BLaER1 treated with 17β-estradiol and CSF1 and Interleukin-3, amounts not matched to agents 10 nM and 100 nM (cell line): ENCODE measurements around the gene CD248.

Experiments used
- H3K27ac ChIP-seq, 11 experiments: shearing (Covaris generic); formaldehyde crosslinking; 2 replicates each; pipeline ENCODE4 v1.8.1; 2022
- H3K27me3 ChIP-seq, 11 experiments: shearing (Covaris generic); formaldehyde crosslinking; 2 replicates each; pipeline ENCODE4 v1.8.1; 2022
- H3K36me3 ChIP-seq, 11 experiments: shearing (Covaris generic); formaldehyde crosslinking; 2 replicates each; pipeline ENCODE4 v1.8.1; 2022
- H3K4me1 ChIP-seq, 10 experiments: shearing (Covaris generic); formaldehyde crosslinking; 2 replicates each; pipeline ENCODE4 v1.8.1; 2022
- H3K4me2 ChIP-seq, 11 experiments: shearing (Covaris generic); formaldehyde crosslinking; 2 replicates each; pipeline ENCODE4 v1.8.1; 2022
- H3K4me3 ChIP-seq, 10 experiments: shearing (Covaris generic); formaldehyde crosslinking; 2 replicates each; pipeline ENCODE4 v1.8.1; 2022
- H3K9ac ChIP-seq, 11 experiments: shearing (Covaris generic); formaldehyde crosslinking; 2 replicates each; pipeline ENCODE4 v1.8.1; 2022
- H3K9me3 ChIP-seq, 11 experiments: shearing (Covaris generic); formaldehyde crosslinking; replicated peaks in 1 of 11; 2 replicates each; pipeline ENCODE4 v1.8.1; 2022
- H4K20me1 ChIP-seq, 11 experiments: shearing (Covaris generic); formaldehyde crosslinking; 2 replicates each; pipeline ENCODE4 v1.8.1; 2022
- Cebpa-rat ChIP-seq, 11 experiments: shearing (Covaris generic); IDR thresholded peaks; 2 replicates each; pipeline ENCODE4 v1.8.1; 2022

Gene CD248

GRCh38 chr11:66287889-66288670 is 28.8 kb downstream of the CD248 start:
- Histone ChIP-seq H4K20me1 (peaks cover 0 to 78% (median 8%) of the 10 kb centered on the region in 11 experiments; a peak in 16 of 22 replicates), H3K27ac (peak overlapping the region; percentile 75 to 90 (median 83)), H3K9me3 (peaks cover 0 to 5% (median 0%) of the 10 kb centered on the region in 11 experiments; a peak in 1 of 22 replicates), H3K27me3 (peaks cover 28 to 36% (median 32%) of the 10 kb centered on the region in 11 experiments), H3K4me1 (peaks cover 33 to 48% (median 38%) of the 10 kb centered on the region in 10 experiments), H3K9ac (peak overlapping the region; percentile 83 to 93 (median 89)), H3K4me2 (peak overlapping the region; percentile 87 to 100 (median 97)), H3K4me3 (peak overlapping the region; percentile 70 to 92 (median 86)), H3K36me3 (peaks cover 0 to 30% (median 14%) of the 10 kb centered on the region in 11 experiments; a peak in 14 of 22 replicates)
- no peak for TF ChIP-seq Cebpa-rat (IDR thresholded peaks at IDR 0.05)

DNA sequence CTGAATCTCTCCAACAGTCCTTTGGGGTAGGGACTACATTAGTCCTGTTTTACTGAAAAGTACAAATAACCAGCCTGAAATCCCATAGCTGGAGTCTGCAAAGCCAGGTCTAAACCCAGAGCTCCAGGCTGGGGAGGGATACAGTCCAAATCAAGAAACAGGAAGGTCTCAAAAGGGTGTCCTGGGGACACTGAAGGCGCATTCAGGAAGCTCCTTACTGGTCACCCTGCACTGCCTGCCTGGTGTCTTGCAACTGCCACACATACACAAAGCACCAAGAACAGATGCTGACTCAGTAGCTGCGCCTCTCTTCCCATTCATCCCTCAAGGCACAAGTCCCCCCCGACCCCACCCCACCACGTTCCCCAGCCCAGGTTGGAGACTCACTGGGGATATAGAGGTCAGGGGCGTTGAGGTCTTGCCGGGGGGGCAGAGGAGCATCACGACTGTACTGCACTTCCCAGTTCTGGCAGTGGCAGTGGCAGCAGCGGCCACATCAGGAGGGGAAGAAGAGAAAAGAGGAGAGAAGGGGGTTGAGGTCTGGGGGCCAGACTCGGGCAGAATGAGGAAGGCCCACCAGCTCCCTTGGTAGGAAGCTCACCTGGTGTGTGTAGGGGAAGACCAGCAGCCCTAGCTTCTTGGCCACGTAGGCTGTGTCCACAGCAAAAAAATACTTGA is 29.5 kb downstream of the CD248 start:
- Histone ChIP-seq H3K9me3 (peaks cover 0 to 5% (median 0%) of the 10 kb centered on the region in 11 experiments; a peak in 1 of 22 replicates), H3K4me3 (peak overlapping the region; percentile 70 to 92 (median 86)), H3K36me3 (peaks cover 0 to 30% (median 14%) of the 10 kb centered on the region in 11 experiments; a peak in 14 of 22 replicates), H3K4me1 (peaks cover 39 to 54% (median 43%) of the 10 kb centered on the region in 10 experiments), H3K27me3 (peaks cover 20 to 29% (median 25%) of the 10 kb centered on the region in 11 experiments), H3K9ac (peak overlapping the region in 10 of 11 experiments; percentile 83 to 93 (median 89); a peak in 16 of 22 replicates), H4K20me1 (peaks cover 0 to 77% (median 13%) of the 10 kb centered on the region in 11 experiments; a peak in 16 of 22 replicates), H3K4me2 (peak overlapping the region; percentile 87 to 100 (median 97)), H3K27ac (peak overlapping the region in 3 of 11 experiments; percentile 78 to 85 (median 83); a peak in 6 of 22 replicates)
- TF ChIP-seq Cebpa-rat (IDR thresholded peaks at IDR 0.05), result no peak

DNA sequence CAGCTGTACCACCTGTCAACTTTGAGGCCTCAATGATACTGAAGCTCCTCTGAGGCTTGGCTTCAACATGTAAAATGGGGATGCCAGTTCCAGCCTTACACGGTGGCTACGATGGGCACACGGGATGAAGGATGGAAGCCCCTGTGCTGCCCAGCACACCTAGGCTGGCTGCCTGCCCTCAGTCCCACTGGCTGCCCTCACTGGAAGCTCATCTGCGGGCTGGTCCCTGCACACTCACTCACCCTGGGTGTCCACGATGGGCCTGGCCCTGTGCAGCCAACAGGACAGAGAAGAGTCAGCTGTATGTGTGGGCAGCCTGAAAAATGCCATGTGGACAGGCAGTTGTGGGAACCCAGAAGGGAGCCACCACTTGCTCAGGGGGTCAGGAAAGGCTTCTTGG is 30.1 kb downstream of the CD248 start:
- H3K27me3 ChIP-seq, result peaks cover 14 to 22% (median 18%) of the 10 kb centered on the region in 11 experiments
- no peak for TF ChIP-seq Cebpa-rat (IDR thresholded peaks at IDR 0.05)
- H4K20me1 ChIP-seq, result peaks cover 4 to 75% (median 18%) of the 10 kb centered on the region in 11 experiments; a peak in 19 of 22 replicates
- no peak overlapping the region for H3K27ac ChIP-seq
- peaks cover 0 to 30% (median 14%) of the 10 kb centered on the region in 11 experiments; a peak in 14 of 22 replicates for H3K36me3 ChIP-seq
- peak overlapping the region in 2 of 11 experiments; percentile 2 to 28; a peak in 3 of 22 replicates for H3K9ac ChIP-seq
- peaks cover 0 to 5% (median 0%) of the 10 kb centered on the region in 11 experiments; a peak in 1 of 22 replicates for H3K9me3 ChIP-seq
- no peak overlapping the region for H3K4me3 ChIP-seq
- peak overlapping the region in 7 of 11 experiments; percentile 87 to 100 (median 97); a peak in 10 of 22 replicates for H3K4me2 ChIP-seq
- H3K4me1 ChIP-seq, result peaks cover 34 to 55% (median 46%) of the 10 kb centered on the region in 10 experiments

DNA sequence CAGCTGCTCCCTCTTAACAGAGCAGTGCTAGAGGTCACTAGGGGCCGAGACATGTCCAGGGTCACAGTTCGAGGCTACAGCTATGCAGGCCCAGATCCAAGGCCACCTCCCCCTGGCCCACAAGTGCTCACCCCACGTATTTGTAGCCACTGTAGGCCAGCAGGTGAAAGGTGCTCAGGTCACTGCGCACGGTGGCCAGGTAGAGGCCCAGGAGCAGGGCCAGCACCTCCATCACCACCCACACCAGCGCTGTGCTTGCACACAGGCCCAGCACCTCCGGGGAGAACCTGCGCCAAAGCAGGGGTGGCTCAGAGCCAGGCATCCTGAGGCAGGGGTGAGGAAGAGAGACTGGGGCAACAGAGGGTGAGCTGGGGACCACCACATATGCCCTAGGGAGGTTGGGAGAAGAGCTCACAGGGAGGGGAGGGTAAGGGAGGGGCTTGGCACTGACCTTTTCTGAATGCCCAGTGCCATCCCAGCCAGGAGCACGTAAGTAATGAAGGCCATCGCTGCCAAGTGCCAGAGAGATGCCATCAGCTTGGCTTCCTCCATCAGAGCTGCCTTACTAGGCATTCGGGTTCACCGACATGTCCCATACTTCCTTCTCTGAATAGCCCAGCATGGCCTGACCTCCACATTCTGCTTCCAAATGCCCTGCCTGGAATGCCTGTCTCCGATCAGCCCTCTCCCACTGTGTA is 31.4 kb downstream of the CD248 start:
- Histone ChIP-seq H3K4me2 (no peak overlapping the region), H3K36me3 (peaks cover 0 to 30% (median 14%) of the 10 kb centered on the region in 11 experiments; a peak in 14 of 22 replicates), H3K27ac (no peak overlapping the region), H3K4me3 (no peak overlapping the region), H3K9me3 (no peaks in the 10 kb centered on the region), H3K27me3 (peaks cover under 1 to 9% (median 5%) of the 10 kb centered on the region in 11 experiments; a peak in 21 of 22 replicates), H4K20me1 (peaks cover 5 to 81% (median 30%) of the 10 kb centered on the region in 11 experiments; a peak in 19 of 22 replicates), H3K9ac (peak overlapping the region in 3 of 11 experiments; percentile 5 to 42 (median 18); a peak in 3 of 22 replicates), H3K4me1 (peaks cover 34 to 65% (median 56%) of the 10 kb centered on the region in 10 experiments)
- TF ChIP-seq Cebpa-rat (IDR thresholded peaks at IDR 0.05), result no peak

DNA sequence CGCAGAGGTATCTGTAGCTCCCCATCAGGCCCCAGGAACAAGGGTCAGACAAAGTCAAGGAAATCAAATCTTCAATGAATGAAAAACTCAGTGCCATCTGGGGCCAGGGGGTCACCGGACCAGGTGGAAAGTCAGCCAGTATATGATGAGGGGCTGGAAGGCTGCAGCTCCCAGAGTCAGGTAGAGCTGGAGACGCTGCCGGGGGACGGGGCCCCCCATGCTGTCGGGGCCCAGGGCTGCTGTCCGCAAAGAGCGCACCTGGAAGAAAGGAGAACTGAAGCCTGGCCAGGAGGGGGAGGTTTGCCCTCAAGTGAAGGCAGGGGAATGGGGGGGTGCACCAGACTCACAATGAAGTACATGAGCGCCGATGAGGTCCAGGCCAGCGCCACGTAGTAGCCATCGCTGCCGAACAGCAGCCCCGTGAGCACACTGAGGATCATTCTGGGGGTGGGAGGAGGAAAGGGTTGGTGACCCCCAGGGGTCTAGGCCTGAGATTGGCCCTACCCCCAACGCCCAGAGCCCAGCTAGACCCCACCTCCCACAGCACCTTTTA is 32.2 kb downstream of the CD248 start:
- H3K4me2 ChIP-seq, result no peak overlapping the region
- TF ChIP-seq Cebpa-rat (IDR thresholded peaks at IDR 0.05), result no peak
- H3K9me3 ChIP-seq, result no peaks in the 10 kb centered on the region
- H4K20me1 ChIP-seq, result peaks cover 9 to 82% (median 38%) of the 10 kb centered on the region in 11 experiments; a peak in 20 of 22 replicates
- peaks cover 0 to 30% (median 14%) of the 10 kb centered on the region in 11 experiments; a peak in 14 of 22 replicates for H3K36me3 ChIP-seq
- no peak overlapping the region for H3K27ac ChIP-seq
- H3K27me3 ChIP-seq, result peaks cover 0 to 9% (median 4%) of the 10 kb centered on the region in 11 experiments; a peak in 12 of 22 replicates
- H3K9ac ChIP-seq, result peak overlapping the region in 2 of 11 experiments; percentile 11 to 35; a peak in 2 of 22 replicates
- no peak overlapping the region for H3K4me3 ChIP-seq
- peaks cover 26 to 65% (median 55%) of the 10 kb centered on the region in 10 experiments for H3K4me1 ChIP-seq

DNA sequence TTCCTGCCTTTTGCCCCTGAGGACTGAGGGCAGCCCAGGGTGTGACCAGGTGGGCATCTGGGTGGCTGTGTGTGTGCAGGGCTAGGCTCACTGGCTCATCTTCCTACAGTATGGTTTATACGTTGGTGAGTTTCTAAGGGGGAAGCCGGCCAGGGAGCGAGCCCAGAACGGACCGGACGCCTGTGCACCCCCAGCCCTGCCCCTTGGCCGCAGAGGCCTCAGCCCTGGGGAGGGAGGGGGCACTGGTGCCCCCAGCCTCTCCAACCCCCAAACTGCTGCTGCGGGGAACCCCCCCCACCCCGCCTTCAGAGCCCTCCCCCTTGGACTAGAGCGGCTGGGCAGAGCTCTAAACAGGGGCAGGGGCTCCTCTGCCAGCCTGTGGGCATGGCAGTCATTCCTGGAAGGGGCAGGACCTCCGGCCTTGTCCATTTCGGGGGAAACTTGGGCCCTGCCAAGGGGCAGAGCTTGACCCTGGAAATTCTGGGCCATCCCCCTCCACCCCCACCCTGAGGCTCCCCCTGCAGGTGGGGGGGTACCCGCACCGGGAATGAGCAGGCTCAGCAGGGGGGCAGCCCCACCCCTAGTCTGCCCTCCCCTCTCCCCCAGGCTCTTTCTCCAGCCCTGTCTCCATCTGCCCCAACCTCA is 33.3 kb downstream of the CD248 start:
- Histone ChIP-seq H3K9ac (peak overlapping the region in 4 of 11 experiments; percentile 26 to 62 (median 52); a peak in 4 of 22 replicates), H3K36me3 (peaks cover 0 to 30% (median 14%) of the 10 kb centered on the region in 11 experiments; a peak in 14 of 22 replicates), H3K27ac (no peak overlapping the region)

More for the DNA sequence above, 33.3 kb downstream of the CD248 start:
- no peak for TF ChIP-seq Cebpa-rat (IDR thresholded peaks at IDR 0.05)
- H4K20me1 ChIP-seq, result peaks cover 11 to 91% (median 46%) of the 10 kb centered on the region in 11 experiments; a peak in 20 of 22 replicates
- H3K9me3 ChIP-seq, result no peaks in the 10 kb centered on the region
- no peak overlapping the region for H3K4me3 ChIP-seq
- H3K4me1 ChIP-seq, result peaks cover 24 to 72% (median 55%) of the 10 kb centered on the region in 10 experiments
- H3K4me2 ChIP-seq, result peak overlapping the region in 6 of 11 experiments; percentile 62 to 86 (median 73); a peak in 8 of 22 replicates
- H3K27me3 ChIP-seq, result peaks cover 0 to 19% (median 11%) of the 10 kb centered on the region in 11 experiments; a peak in 13 of 22 replicates
